Vagina (tissue), 2 donors: ENCODE results near the gene GPC5. TPM values are rescaled to one million over a fixed set of nuclear protein-coding genes. Genes with fewer than 3 reads are reported as not detected.
"Not testable (repeated sequence)": the region's sequence is repeated elsewhere in the genome, so short reads cannot be mapped to it uniquely, and the experiment has no call there.

Source experiments
- DNase-seq, 2 donors: peaks; one replicate each; pipeline ENCODE4 v3.0.0-alpha.2; 2017; ENCODE audit errors: extremely low spot score in 2 of 2
- H3K27ac ChIP-seq: fragments of 200-600 bp; sonication (generic); one replicate; pipeline ENCODE4 v1.5.1; 2019
- H3K27me3 ChIP-seq: fragments of 200-600 bp; sonication (generic); one replicate; pipeline ENCODE4 v1.5.1; 2019
- H3K36me3 ChIP-seq, 2 donors: fragments of 200-600 bp; sonication (generic); one replicate each; pipeline ENCODE4 v1.5.1; 2017 to 2019
- H3K4me1 ChIP-seq: fragments of 200-600 bp; sonication (generic); one replicate; pipeline ENCODE4 v1.5.1; 2019
- H3K4me3 ChIP-seq, 2 donors: fragments of 200-600 bp; sonication (generic); 1 replicate in 1 of 2; 2 replicates in 1 of 2; pipeline ENCODE4 v1.5.1; 2016 to 2019
- H3K9me3 ChIP-seq: fragments of 200-600 bp; sonication (generic); one replicate; pipeline ENCODE4 v1.5.1; 2019
- POLR2A ChIP-seq, 2 donors: fragments of 450-650 bp; IDR thresholded peaks; one replicate each; pipeline ENCODE4 v1.6.1; 2017; ENCODE audit warnings: antibody characterized with exemption in 2 of 2, mild to moderate bottlenecking in 2 of 2, moderate library complexity in 2 of 2
- POLR2AphosphoS5 ChIP-seq, 2 donors: sonication (generic); formaldehyde crosslinking; IDR thresholded peaks; one replicate each; pipeline ENCODE4 v1.9.0; 2017; ENCODE audit warnings: antibody characterized with exemption in 2 of 2, mild to moderate bottlenecking in 2 of 2, low read depth in 1 of 2; ENCODE audit not compliant: insufficient read depth in 1 of 2
- intact Hi-C: fragments of 100-400 bp; cut with DNase I; formaldehyde crosslinking; loops from one replicate; pipeline ENCODE4 v1.15.1; 2023
- total RNA-seq: library from RNA; depleted of rRNA; stranded (reverse); fragments of >200 nt; gene quantifications from one replicate; pipeline ENCODE4 v1.2.3, GENCODE V29; 2016
- TF ChIP-seq, protein P1 (sequence below), 3 experiments: fragments of 450-650 bp in 2 of 3; fragments of 200-600 bp in 1 of 3; sonication (generic) in 1 of 3; IDR thresholded peaks; one replicate each; pipeline ENCODE4 v1.5.1; 2017 to 2019; ENCODE audit warnings: antibody characterized with exemption in 3 of 3, mild to moderate bottlenecking in 2 of 3, moderate library complexity in 2 of 3

The GPC5 gene
- total RNA-seq, 1 donor from 2014 or later: 1.7 TPM

DNA sequence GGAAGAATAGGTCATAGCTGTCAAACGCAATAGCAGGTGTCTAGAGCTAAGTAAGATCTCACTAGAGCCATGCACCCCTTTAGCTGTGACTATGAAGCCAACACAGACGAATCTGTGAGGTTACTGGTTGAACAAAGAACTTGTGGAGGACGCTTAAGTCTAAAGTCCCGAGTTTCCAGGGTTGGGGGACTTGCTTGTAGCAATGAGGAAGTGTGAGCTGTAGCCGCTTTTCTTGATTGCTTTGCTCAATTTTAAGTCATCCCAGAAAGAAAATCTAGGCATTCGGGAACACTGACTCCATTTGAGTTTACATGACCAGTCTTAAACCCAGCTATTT is 1.6 kb downstream of the GPC5 start:
- no peaks in the 10 kb centered on the region for H3K36me3 ChIP-seq
- intact Hi-C loops: no loop called here
- TF ChIP-seq POLR2AphosphoS5 (IDR thresholded peaks at IDR 0.05; ENCODE audit: insufficient read depth in 1 of 2, low read depth in 1 of 2): no peak

DNA sequence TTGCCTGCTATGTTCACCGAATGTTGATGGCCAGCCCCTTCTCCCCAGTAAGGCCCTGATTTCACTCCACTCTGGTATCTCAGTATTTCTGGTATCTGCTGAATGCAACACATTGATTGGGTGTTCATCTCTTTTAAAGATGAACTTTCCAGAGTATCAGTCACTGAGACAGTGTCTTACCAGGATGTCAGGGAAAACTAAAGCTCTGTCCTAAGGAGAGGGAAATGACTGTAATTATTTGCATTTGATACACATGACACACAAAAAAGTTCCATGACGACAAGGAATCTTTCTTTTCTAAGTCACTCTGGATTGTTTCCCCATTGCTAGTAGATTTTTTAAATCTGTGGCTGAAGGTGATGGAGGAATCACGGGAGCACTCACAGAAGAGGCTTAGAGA is 2.2 kb downstream of the GPC5 start:
- Histone ChIP-seq H3K9me3 (no peaks in the 10 kb centered on the region), H3K27me3 (no peaks in the 10 kb centered on the region), H3K4me3 (no peak overlapping the region), H3K36me3 (no peaks in the 10 kb centered on the region), H3K4me1 (peaks cover 12% of the 10 kb centered on the region), H3K27ac (no peak overlapping the region)
- TF ChIP-seq, protein P1, sequence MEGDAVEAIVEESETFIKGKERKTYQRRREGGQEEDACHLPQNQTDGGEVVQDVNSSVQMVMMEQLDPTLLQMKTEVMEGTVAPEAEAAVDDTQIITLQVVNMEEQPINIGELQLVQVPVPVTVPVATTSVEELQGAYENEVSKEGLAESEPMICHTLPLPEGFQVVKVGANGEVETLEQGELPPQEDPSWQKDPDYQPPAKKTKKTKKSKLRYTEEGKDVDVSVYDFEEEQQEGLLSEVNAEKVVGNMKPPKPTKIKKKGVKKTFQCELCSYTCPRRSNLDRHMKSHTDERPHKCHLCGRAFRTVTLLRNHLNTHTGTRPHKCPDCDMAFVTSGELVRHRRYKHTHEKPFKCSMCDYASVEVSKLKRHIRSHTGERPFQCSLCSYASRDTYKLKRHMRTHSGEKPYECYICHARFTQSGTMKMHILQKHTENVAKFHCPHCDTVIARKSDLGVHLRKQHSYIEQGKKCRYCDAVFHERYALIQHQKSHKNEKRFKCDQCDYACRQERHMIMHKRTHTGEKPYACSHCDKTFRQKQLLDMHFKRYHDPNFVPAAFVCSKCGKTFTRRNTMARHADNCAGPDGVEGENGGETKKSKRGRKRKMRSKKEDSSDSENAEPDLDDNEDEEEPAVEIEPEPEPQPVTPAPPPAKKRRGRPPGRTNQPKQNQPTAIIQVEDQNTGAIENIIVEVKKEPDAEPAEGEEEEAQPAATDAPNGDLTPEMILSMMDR (IDR thresholded peaks at IDR 0.05): no peak
- TF ChIP-seq POLR2AphosphoS5 (IDR thresholded peaks at IDR 0.05; ENCODE audit: insufficient read depth in 1 of 2, low read depth in 1 of 2): no peak
- no peak for TF ChIP-seq POLR2A (IDR thresholded peaks at IDR 0.05)
- intact Hi-C loops: no loop called here
- DNase-seq: no peak

More for the DNA sequence above, 1.6 kb downstream of the GPC5 start:
- Histone ChIP-seq H3K4me3 (no peak overlapping the region), H3K9me3 (no peaks in the 10 kb centered on the region), H3K27me3 (no peaks in the 10 kb centered on the region), H3K4me1 (peaks cover 12% of the 10 kb centered on the region), H3K27ac (no peak overlapping the region)
- no peak for DNase-seq

DNA sequence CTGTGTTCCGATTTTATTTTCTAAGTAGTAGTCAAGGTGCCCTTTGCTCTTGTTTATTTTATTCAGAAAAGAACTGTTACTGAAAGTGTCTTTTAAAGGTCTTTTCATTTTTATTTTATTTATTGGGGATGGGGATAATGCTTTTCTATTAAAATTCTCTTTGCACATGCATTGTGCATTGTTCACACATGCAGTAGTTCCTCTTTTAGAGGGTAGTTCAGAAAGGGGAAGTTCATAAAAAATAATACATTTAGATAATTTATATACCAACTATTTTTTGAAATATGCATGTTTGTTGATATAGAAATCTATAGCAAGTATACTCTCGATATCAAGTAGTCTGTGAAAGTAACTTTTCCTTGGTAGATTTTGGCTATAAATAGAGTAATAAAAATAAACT is 3.5 kb downstream of the GPC5 start:
- H3K36me3 ChIP-seq: no peaks in the 10 kb centered on the region
- no peaks in the 10 kb centered on the region for H3K27me3 ChIP-seq
- no peak for DNase-seq
- H3K4me3 ChIP-seq: no peak overlapping the region
- H3K27ac ChIP-seq: no peak overlapping the region
- no peak for TF ChIP-seq POLR2AphosphoS5 (IDR thresholded peaks at IDR 0.05; ENCODE audit: insufficient read depth in 1 of 2, low read depth in 1 of 2)
- no peak for TF ChIP-seq POLR2A (IDR thresholded peaks at IDR 0.05)
- TF ChIP-seq, protein P1 (IDR thresholded peaks at IDR 0.05): no peak
- no peaks in the 10 kb centered on the region for H3K9me3 ChIP-seq
- H3K4me1 ChIP-seq: peaks cover 12% of the 10 kb centered on the region
- intact Hi-C loops: no loop called here

DNA sequence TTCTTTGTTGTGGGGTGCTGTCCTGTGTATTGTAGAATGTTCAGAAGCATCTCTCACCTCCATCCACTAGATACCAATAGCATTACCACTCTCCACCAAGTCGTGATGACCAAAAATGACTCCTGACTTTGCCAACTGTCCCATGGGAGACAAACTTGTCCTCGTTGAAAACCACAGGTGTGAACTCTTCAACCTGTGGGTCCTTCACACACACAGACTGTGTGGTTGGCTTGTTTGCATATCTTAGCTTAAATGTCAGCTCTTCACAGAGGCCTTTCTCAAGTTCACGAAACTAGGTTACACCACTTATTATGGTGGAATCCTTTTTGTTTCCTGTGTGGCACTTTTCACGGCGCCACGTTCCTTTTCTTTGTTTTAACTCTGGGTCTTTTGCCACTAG is 6.8 kb downstream of the GPC5 start:
- no peak overlapping the region for H3K4me3 ChIP-seq
- H3K27me3 ChIP-seq: no peaks in the 10 kb centered on the region
- H3K36me3 ChIP-seq: no peaks in the 10 kb centered on the region
- no peak overlapping the region for H3K27ac ChIP-seq
- no peak for DNase-seq
- H3K4me1 ChIP-seq: no peaks in the 10 kb centered on the region
- no peaks in the 10 kb centered on the region for H3K9me3 ChIP-seq
- intact Hi-C loops: no loop called here
- TF ChIP-seq POLR2A (IDR thresholded peaks at IDR 0.05): no peak
- TF ChIP-seq, protein P1 (IDR thresholded peaks at IDR 0.05): no peak
- TF ChIP-seq POLR2AphosphoS5 (IDR thresholded peaks at IDR 0.05; ENCODE audit: insufficient read depth in 1 of 2, low read depth in 1 of 2): no peak

DNA sequence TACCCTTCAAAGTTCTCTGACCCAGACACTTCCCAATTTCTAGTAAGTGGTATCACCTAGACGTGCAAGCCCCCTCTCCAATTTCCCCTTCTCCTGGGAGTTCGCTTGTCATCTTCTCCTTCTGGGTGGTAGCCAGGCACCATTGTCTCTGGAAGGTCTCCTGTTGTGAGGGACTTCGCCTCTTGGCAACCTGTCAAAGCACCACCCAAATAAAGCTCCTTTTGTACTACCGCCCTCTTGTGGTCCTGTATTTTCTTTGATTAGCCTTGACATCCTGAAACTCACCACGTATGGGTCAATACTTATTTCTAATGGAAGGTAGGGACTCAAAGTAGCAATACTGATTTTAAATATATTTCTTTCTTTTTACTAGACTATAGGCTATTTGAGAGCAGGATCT is 8.2 kb downstream of the GPC5 start:
- DNase-seq: no peak
- H3K27me3 ChIP-seq: no peaks in the 10 kb centered on the region
- TF ChIP-seq, protein P1 (IDR thresholded peaks at IDR 0.05): no peak
- no peak for TF ChIP-seq POLR2AphosphoS5 (IDR thresholded peaks at IDR 0.05; ENCODE audit: insufficient read depth in 1 of 2, low read depth in 1 of 2)
- TF ChIP-seq POLR2A (IDR thresholded peaks at IDR 0.05): no peak
- no peaks in the 10 kb centered on the region for H3K9me3 ChIP-seq
- H3K4me3 ChIP-seq: no peak overlapping the region
- no peaks in the 10 kb centered on the region for H3K4me1 ChIP-seq
- H3K27ac ChIP-seq: no peak overlapping the region
- intact Hi-C loops: no loop called here
- H3K36me3 ChIP-seq: no peaks in the 10 kb centered on the region

DNA sequence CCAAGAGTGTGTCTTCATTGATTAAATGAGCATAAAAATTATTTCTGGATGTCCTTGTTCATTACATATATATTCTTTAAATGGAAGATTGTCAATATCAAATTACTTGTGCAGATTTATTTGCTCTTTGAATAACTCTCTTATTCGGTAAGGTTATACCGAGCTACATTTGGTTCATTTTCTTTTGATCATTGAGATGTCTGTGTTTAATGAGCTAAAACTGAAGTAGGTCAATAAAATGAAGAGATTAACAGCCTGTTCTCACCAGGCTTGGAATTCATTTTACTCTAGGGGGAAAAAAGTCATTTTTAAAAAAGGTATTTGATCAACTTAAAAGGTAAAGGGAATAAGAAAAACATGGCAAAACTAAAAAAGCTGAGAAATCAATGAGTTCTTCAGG is 10.6 kb downstream of the GPC5 start:
- Histone ChIP-seq H3K36me3 (no peaks in the 10 kb centered on the region), H3K4me1 (no peaks in the 10 kb centered on the region), H3K27ac (no peak overlapping the region), H3K27me3 (no peaks in the 10 kb centered on the region), H3K4me3 (no peak overlapping the region), H3K9me3 (no peaks in the 10 kb centered on the region)
- intact Hi-C loops: no loop called here
- no peak for TF ChIP-seq POLR2AphosphoS5 (IDR thresholded peaks at IDR 0.05; ENCODE audit: insufficient read depth in 1 of 2, low read depth in 1 of 2)
- TF ChIP-seq POLR2A (IDR thresholded peaks at IDR 0.05): no peak
- TF ChIP-seq, protein P1 (IDR thresholded peaks at IDR 0.05): no peak
- DNase-seq: no peak

DNA sequence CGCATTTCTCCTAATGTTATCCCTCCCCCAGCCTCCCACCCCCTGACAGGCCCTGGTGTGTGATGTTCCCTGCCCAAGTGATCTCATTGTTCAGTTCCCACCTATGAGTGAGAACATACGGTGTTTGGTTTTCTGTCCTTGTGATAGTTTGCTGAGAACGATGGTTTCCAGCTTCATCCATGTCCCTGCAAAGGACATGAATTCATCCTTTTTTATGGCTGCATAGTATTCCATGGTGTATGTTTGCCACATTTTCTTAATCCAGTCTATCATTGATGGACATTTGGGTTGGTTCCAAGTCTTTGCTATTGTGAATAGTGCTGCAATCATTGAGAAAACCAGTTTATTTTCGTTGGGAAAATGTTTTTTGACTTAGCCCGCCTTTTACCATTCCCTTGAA is 18.2 kb downstream of the GPC5 start:
- H3K9me3 ChIP-seq, H3K27me3 ChIP-seq, DNase-seq, H3K27ac ChIP-seq, H3K36me3 ChIP-seq, H3K4me3 ChIP-seq, H3K4me1 ChIP-seq, intact Hi-C loops: not testable (repeated sequence)
